Esophagus (tissue), 2 donors: ENCODE measurements around the gene TNPO3. TPM values are rescaled to one million over a fixed set of nuclear protein-coding genes. Genes with fewer than 3 reads are reported as not detected.
"Not testable (repeated sequence)": the region's sequence is repeated elsewhere in the genome, so short reads cannot be mapped to it uniquely, and the experiment has no call there.

Experiments
- H3K27ac ChIP-seq, 2 donors: one replicate each; pipeline ENCODE4 v1.5.1; 2013; ENCODE audit warnings: low read depth in 2 of 2, mild to moderate bottlenecking in 2 of 2, inconsistent platforms in 1 of 2, low read length in 1 of 2, moderate library complexity in 1 of 2
- H3K27me3 ChIP-seq, 2 donors: one replicate each; pipeline ENCODE4 v1.6.1; 2013; ENCODE audit warnings: low read length in 2 of 2, control low read depth in 1 of 2, mild to moderate bottlenecking in 1 of 2; ENCODE audit not compliant: insufficient read depth in 2 of 2, control insufficient read depth in 1 of 2
- H3K36me3 ChIP-seq, 2 donors: one replicate each; pipeline ENCODE4 v1.6.1; 2013; ENCODE audit warnings: low read length in 1 of 2; ENCODE audit not compliant: control insufficient read depth in 2 of 2, insufficient read depth in 2 of 2
- H3K4me1 ChIP-seq, 2 donors: one replicate each; pipeline ENCODE4 v1.6.1; 2013; ENCODE audit warnings: low read length in 1 of 2; ENCODE audit not compliant: control insufficient read depth in 2 of 2, insufficient read depth in 2 of 2
- H3K4me3 ChIP-seq, 2 donors: one replicate each; pipeline ENCODE4 v1.5.1; 2013; ENCODE audit warnings: low read length in 2 of 2, mild to moderate bottlenecking in 2 of 2, low read depth in 1 of 2, moderate library complexity in 1 of 2
- H3K9me3 ChIP-seq, 2 donors: one replicate each; pipeline ENCODE4 v1.6.1; 2013; ENCODE audit warnings: mild to moderate bottlenecking in 2 of 2, low read depth in 1 of 2, low read length in 1 of 2, moderate library complexity in 1 of 2; ENCODE audit not compliant: control insufficient read depth in 2 of 2, insufficient read depth in 1 of 2
- WGBS, 2 donors: extraction: QIAGEN DNeasy Blood & Tissue Kit; methylation state at CpG; one replicate each; pipeline ENCODE4 v1.1.7; 2013; 5-methylcytosine and 5-hydroxymethylcytosine counted together
- polyA plus RNA-seq, 2 donors: library from polyadenylated mRNA; stranded (reverse); fragments of 200-250 nt; gene quantifications; one replicate each; pipeline ENCODE4 v1.2.3, GENCODE V29; 2013
- donor health status: healthy with polysubstance abuse.
- donor health status: Bipolar disorder and iron deficiency.

The TNPO3 gene
- polyA plus RNA-seq, 2 donors: 11.6 to 19.9 TPM

GRCh38 chr7:129052441-129052840 lies 2.5 kb downstream of the TNPO3 start:
- Histone ChIP-seq H3K9me3 (no peaks in the 10 kb centered on the region), H3K4me1 (peaks cover 2 to 4% of the 10 kb centered on the region in 2 donors), H3K4me3 (no peak overlapping the region), H3K27ac (no peak overlapping the region), H3K27me3 (no peaks in the 10 kb centered on the region), H3K36me3 (peaks cover 3 to 4% of the 10 kb centered on the region in 2 donors)
- 55% methylated on average over 1 of the region's 1 CpG for WGBS, 2 donors

- H3K4me3 ChIP-seq: not testable (repeated sequence)
Observed at GRCh38 chr7:129051459-129051858, 3.5 kb downstream of the TNPO3 start.

DNA sequence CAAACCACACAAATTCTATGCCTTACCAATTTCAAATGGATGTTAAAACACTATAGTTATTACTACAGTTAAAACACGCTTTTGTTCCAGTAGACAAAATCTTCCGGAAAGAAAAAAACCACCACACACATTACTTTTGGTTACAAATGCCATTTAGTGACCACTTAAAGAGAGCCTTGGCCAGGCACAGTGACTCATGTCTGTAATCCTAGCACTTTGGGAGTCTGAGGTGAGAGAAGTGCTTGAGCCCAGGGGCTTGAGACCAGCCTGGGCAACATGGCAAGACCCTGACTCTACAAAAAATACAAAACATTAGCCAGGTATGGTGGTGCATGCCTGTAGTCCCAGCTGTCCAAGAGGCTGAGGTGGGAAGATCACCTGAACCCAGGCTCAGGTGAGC lies 7.2 kb downstream of the TNPO3 start:
- H3K9me3 ChIP-seq: no peaks in the 10 kb centered on the region
- H3K4me3 ChIP-seq: no peak overlapping the region
- H3K36me3 ChIP-seq: peaks cover 3 to 4% of the 10 kb centered on the region in 2 donors
- no peak overlapping the region for H3K27ac ChIP-seq
- WGBS, 2 donors: 96 to 97% methylated on average over 2 of the region's 2 CpGs
- peaks cover under 1 to 4% of the 10 kb centered on the region in 2 donors for H3K4me1 ChIP-seq
- H3K27me3 ChIP-seq: no peaks in the 10 kb centered on the region

More at GRCh38 chr7:129051459-129051858, 3.5 kb downstream of the TNPO3 start:
- WGBS, 2 donors: 98 to 100% methylated on average over 7 of the region's 7 CpGs
- H3K27ac ChIP-seq, H3K9me3 ChIP-seq, H3K36me3 ChIP-seq, H3K4me1 ChIP-seq, H3K27me3 ChIP-seq: not testable (repeated sequence)

DNA sequence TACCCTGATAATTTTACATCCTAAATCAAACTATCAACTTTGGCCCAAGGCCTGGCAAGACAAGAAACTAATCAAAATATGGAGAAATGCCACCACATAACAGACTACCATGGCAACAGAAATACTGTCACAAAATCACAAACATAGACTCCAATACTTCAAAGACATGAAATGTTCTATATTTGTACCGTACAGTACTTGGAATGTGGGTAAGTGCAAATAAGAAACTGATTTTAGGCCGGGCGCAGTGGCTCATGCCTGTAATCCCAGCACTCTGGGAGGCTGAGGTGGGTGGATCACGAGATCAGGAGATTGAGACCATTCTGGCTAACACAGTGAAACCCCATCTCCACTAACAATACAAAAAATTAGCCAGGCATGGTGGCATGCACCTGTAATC lies 9.2 kb downstream of the TNPO3 start:
- 48 to 57% methylated on average over 4 of the region's 4 CpGs for WGBS, 2 donors
- H3K4me3 ChIP-seq: no peak overlapping the region
- no peaks in the 10 kb centered on the region for H3K27me3 ChIP-seq
- no peak overlapping the region for H3K27ac ChIP-seq
- peaks cover 0 to 4% of the 10 kb centered on the region in 2 donors for H3K4me1 ChIP-seq
- H3K36me3 ChIP-seq: peaks cover 3 to 4% of the 10 kb centered on the region in 2 donors
- no peaks in the 10 kb centered on the region for H3K9me3 ChIP-seq

GRCh38 chr7:129043012-129043411 lies 11.9 kb downstream of the TNPO3 start:
- H3K4me3 ChIP-seq: no peak overlapping the region
- H3K27ac ChIP-seq: no peak overlapping the region
- H3K4me1 ChIP-seq: peaks cover 0 to 3% of the 10 kb centered on the region in 2 donors
- 93 to 94% methylated on average over 3 of the region's 3 CpGs for WGBS, 2 donors
- no peaks in the 10 kb centered on the region for H3K27me3 ChIP-seq
- no peaks in the 10 kb centered on the region for H3K9me3 ChIP-seq
- peaks cover 0 to 2% of the 10 kb centered on the region in 2 donors for H3K36me3 ChIP-seq

- Histone ChIP-seq H3K27me3 (no peaks in the 10 kb centered on the region), H3K27ac (no peak overlapping the region), H3K36me3 (peaks cover 0 to 3% of the 10 kb centered on the region in 2 donors), H3K4me1 (no peaks in the 10 kb centered on the region), H3K9me3 (no peaks in the 10 kb centered on the region), H3K4me3 (no peak overlapping the region)
- 79 to 87% methylated on average over 3 of the region's 3 CpGs for WGBS, 2 donors
Observed at GRCh38 chr7:129041142-129042085, 13.5 kb downstream of the TNPO3 start.

- not testable (repeated sequence) for H3K4me1 ChIP-seq, H3K27me3 ChIP-seq, H3K9me3 ChIP-seq, H3K27ac ChIP-seq, H3K36me3 ChIP-seq, H3K4me3 ChIP-seq
- 95 to 98% methylated on average over 2 of the region's 2 CpGs for WGBS, 2 donors
Observed at GRCh38 chr7:129038468-129038867, 16.4 kb downstream of the TNPO3 start.

- Histone ChIP-seq H3K4me1 (no peaks in the 10 kb centered on the region), H3K36me3 (peaks cover 0 to 6% of the 10 kb centered on the region in 2 donors), H3K4me3 (no peak overlapping the region), H3K27ac (no peak overlapping the region), H3K9me3 (no peaks in the 10 kb centered on the region), H3K27me3 (no peaks in the 10 kb centered on the region)
- WGBS, 2 donors: 94 to 96% methylated on average over 4 of the region's 4 CpGs
Observed at GRCh38 chr7:129037585-129037984, 17.3 kb downstream of the TNPO3 start.

DNA sequence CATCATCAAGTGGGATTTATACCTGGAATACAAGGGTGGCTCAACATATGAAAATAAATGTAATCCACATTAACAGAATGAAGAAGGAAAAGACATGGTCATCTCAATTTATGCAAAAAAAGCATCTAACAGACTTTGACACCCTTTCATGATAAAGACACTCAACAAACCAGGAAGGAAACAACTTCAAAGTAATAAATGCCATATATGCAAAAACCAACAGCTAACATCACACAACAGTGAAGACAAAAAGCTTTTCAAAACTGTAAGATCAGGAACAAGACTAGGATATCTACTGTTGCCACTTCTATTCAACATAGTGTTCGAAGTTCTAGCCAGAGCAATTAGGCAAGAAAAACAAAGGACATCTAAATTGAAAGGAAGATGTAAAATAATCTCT lies 22.9 kb downstream of the TNPO3 start:
- 92 to 93% methylated on average over 1 of the region's 1 CpG for WGBS, 2 donors
- Histone ChIP-seq H3K36me3 (peaks cover 0 to 5% of the 10 kb centered on the region in 2 donors), H3K27ac (no peak overlapping the region), H3K27me3 (no peaks in the 10 kb centered on the region), H3K4me3 (no peak overlapping the region), H3K9me3 (no peaks in the 10 kb centered on the region), H3K4me1 (no peaks in the 10 kb centered on the region)

DNA sequence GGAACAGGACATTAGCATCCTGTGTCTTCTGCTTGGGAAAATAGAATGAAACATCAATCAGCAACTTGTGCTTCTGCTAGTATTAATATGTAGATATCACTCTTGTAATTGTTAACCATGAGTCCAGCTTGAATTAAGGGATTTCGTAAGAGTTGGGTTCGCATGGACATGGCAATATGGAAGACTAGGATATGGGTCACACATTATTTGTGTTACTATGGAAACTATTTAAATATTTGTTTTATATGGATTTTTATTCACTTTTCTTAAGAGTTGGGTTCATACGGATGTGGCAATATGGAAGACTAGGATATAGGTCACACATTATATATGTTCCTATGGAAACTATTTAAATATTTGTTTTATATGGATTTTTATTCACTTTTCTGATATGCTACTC lies 24.5 kb downstream of the TNPO3 start:
- Histone ChIP-seq H3K9me3 (no peaks in the 10 kb centered on the region), H3K27ac (no peak overlapping the region), H3K4me3 (no peak overlapping the region), H3K36me3 (peaks cover 0 to 5% of the 10 kb centered on the region in 2 donors), H3K27me3 (no peaks in the 10 kb centered on the region), H3K4me1 (no peaks in the 10 kb centered on the region)
- WGBS, 2 donors: 93 to 94% methylated on average over 3 of the region's 3 CpGs
